ENCODE data around the gene MYOZ3.

The MYOZ3 gene

DNA sequence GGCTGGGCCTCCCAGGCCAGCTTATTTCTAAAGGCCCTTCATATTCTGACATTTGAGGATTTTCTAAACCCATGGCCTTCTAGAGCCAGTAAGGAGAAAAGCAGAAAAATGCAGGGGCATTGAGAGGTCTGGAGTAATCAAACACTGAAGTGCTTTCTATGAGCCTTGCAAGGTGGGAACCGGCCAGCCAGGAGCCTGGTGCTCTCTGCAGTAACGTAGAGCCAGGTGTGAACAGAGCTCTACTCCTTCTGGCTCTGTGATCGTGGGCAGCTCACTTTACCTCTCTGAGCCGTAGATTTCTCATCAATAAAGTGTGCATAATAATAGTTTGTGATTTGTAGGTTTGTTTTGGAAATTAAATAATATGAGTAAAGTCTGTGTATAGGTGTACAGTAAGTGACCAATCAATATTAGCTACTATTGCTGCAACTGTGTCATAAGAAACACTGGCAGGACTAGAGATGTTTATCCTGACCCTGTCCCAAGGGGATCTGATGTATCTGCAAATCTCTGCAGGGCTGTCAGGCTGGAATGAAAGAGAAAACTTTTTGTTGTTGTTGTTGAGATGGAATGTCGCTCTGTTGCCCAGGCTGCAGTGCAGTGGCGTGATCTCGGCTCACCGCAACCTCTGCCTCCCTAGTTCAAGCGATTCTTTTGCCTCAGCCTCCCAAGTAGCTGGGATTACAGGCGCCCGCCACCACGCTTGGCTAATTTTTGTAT lies 17.9 kb upstream of the MYOZ3 start:
- no peak for DNase-seq

DNA sequence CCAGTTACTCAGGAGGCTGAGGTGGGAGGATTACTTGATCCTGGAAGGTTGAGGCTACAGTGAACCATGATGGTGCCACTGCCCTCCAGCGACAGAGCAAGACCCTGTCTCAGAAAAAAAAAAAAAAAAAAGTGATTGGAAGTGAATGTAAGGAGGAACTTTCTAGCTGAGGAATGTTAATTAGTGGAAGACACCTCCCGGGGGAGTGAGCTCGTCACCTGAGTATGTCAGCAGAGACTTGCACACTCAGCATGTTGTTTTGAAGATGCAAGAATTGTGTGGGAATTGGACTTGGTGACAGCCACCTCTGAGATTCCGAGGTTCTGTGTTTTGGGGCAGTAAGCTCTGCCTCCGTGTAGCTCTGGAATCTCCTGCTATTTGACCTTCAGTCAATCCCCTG lies 17.0 kb upstream of the MYOZ3 start:
- no peak for DNase-seq

DNA sequence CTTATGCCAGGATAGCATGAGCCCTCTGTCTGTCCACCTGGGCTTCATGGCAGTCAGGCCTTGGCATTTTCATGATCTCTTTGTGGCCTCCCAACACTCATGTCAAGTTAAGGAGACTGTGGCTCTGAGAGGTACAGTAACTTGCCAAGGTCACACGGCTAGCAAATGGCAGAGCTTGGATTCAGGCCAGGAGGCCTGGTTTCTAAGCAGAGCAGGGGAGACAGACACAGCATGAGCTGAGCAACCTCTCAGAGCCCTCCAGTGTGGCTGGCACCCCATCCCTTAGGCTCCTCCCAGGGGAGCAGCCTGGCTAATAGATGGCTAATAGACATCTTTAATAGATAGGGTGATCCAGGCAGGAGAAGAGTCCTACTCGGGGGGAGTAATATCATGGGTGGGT lies 16.5 kb upstream of the MYOZ3 start:
- DNase-seq = no peak

DNA sequence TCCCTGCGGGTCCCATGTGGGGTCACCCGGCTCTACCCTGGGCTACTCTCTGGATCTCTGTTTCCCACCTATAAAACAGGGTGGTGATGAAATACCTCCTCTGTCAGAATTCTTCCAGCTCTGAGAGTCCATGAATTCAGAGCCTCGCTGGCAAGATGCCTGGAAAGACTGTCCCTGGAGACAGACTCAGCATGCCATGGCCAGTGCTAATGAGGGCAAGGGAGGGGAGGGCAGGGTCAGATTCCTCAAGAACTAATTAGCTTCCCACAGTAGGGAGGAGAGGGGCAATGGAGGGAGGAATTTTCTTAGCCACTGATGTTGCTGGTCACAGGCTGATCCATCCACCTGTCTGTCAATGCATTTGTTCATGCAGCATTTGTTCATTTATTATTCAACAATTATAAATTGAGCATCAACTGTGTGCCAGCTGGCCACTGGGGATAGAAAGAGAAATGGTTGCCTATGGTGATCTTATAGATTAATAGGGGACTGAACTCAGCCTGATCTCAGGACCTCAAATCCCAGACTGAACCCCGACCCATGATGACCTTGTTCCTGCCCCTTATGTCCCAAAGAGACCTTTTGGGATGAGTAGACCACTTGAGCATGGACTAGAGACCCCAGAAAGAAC lies 15.9 kb upstream of the MYOZ3 start:
- DNase-seq = peak; percentile 41

DNA sequence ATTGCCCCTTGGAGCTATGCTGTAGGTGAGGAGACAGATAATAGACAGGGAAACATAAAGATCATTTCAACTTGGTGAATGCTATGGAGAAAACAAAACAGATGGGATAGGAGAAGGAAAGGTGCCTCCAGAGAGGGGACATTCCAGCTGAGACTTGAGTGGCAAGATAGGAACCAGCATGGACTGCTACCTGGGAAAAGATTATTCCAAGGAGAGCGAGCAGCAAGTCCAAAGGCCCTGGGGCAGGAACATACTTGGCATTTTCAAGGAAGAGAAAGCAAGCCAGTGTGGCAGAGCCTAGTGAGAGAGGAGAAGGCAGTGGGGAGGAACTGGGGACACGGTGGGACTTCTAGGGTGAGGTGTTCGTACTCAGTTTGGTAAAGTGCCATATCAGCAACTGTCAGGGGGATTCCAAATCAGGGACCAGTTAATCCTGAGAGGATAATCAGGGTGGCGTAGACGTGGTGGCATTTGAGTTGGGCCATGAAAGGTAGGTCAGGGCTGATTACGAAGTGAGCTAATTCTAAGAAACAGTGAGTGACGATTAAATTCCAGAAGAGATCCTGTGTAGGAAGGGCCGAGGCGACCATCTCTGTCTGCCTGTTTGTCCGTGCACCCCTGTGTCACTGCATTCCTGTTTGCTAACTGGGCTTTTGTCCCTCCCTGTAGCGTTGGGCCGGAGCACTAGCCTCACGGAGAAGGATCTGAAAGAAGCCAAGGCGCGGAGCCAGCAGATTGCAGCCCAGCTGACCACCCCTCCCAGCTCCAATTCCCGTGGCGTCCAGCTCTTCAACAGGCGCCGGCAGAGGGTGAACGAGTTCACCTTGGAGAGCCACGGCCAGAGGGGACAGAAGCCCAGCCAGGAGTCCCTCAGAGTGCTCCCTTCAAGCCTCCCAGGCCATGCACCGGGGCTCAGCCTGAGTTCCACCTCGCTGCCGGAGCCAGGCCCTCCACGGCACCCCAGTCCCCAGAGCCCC lies 13.5 kb upstream of the MYOZ3 start:
- DNase-seq = no peak

DNA sequence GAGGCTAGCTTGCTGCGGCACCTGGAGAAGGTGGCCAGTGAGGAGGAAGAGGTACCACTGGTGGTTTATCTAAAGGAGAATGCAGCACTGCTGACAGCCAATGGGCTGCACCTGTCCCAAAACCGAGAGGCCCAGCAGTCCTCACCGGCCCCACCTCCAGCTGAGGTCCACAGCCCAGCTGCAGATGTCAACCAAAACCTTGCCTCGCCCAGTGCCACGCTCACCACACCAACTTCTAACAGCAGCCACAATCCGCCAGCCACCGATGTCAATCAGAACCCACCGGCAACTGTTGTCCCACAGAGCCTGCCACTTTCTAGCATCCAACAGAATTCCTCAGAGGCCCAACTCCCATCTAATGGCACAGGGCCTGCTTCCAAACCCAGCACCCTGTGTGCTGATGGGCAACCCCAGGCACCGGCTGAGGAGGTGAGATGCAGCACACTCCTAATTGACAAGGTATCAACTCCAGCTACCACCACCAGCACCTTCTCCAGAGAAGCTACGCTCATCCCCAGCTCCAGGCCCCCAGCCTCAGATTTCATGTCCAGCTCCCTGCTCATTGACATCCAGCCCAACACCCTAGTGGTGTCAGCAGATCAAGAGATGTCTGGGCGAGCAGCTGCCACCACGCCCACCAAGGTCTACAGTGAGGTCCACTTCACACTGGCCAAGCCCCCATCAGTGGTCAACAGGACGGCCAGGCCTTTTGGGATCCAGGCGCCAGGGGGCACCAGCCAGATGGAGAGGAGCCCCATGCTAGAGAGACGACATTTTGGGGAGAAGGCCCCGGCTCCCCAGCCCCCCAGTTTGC lies 12.6 kb upstream of the MYOZ3 start:
- DNase-seq = no peak

DNA sequence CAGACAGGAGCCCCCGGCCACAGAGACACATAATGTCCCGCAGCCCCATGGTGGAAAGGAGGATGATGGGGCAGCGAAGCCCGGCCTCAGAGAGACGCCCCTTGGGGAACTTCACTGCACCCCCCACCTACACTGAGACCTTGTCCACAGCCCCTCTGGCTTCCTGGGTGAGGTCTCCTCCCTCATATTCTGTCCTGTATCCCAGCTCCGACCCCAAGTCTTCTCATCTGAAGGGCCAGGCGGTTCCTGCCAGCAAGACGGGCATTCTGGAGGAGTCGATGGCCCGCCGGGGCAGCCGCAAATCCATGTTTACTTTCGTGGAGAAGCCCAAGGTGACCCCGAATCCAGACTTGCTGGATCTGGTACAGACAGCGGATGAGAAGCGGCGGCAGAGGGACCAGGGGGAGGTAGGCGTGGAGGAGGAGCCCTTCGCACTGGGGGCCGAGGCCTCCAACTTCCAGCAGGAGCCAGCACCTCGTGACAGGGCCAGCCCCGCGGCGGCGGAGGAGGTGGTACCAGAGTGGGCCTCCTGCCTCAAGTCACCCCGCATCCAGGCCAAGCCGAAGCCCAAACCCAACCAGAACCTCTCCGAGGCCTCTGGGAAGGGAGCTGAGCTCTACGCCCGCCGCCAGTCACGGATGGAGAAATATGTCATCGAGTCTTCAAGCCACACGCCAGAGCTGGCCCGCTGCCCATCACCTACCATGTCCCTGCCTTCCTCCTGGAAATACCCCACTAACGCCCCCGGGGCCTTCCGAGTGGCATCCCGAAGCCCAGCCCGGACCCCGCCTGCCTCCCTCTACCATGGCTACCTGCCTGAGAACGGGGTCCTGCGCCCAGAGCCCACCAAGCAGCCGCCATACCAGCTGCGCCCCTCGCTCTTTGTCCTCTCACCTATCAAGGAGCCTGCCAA lies 11.7 kb upstream of the MYOZ3 start:
- DNase-seq = no peak

DNA sequence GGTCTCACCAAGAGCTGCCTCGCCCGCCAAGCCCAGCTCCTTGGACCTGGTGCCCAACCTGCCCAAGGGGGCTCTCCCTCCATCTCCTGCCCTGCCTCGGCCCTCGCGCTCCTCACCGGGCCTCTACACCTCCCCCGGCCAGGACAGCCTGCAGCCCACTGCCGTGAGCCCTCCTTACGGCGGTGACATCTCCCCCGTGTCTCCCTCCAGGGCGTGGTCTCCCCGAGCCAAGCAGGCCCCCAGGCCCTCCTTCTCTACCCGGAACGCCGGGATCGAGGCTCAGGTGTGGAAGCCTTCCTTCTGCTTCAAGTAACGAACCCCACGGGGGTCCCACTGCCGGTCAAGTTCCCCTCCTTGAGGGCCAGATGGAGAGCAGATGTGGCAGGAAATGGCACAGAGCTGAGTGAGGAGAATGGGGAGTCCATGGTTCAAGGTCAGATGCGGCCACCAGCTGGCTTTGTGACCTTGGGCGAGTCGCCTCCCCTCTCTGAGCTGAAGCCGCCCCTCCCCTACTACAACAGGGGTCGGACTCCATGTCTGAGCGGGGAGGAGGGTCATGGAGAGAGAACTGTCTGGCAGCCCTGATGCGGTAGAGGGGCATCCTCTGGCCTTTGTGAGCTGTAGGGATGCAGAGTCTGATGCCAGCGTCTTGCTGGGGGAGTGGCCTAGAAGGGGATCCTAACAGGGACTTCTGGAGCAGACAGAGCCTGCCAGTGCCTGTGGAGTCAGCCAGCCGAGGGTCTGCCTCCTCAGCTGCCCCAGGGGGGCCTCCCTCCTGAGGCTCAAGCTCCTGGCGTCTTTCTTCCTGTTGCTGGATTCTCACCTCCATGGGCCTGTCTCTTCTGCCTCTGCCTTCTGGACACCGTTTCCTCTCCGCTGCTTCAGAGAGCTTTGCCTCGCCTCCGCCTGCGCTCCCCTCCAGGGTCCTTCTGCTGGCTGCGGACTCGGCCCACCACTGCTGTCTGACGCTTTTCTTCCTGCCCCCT lies 10.7 kb upstream of the MYOZ3 start:
- no peak for DNase-seq

DNA sequence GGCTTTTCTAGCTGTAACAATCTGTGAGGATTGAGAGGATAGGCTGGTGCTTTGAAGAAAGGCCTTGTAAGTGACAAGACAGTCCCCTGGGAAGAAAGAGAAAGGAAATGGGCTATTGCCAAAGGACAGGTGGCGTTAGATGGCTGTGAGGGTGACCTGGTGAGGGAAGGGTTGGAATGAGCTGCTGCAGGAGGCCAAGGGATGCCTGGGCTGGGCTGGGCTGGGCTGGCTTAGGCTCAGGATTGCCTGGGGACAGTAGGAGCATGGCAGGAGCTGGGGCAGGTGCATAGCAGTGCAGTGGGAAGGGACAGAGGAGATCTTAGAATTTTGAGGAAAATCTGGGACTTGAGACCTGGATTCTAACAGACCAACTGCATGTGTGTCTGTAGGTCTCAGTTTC lies 9.7 kb upstream of the MYOZ3 start:
- DNase-seq = no peak

DNA sequence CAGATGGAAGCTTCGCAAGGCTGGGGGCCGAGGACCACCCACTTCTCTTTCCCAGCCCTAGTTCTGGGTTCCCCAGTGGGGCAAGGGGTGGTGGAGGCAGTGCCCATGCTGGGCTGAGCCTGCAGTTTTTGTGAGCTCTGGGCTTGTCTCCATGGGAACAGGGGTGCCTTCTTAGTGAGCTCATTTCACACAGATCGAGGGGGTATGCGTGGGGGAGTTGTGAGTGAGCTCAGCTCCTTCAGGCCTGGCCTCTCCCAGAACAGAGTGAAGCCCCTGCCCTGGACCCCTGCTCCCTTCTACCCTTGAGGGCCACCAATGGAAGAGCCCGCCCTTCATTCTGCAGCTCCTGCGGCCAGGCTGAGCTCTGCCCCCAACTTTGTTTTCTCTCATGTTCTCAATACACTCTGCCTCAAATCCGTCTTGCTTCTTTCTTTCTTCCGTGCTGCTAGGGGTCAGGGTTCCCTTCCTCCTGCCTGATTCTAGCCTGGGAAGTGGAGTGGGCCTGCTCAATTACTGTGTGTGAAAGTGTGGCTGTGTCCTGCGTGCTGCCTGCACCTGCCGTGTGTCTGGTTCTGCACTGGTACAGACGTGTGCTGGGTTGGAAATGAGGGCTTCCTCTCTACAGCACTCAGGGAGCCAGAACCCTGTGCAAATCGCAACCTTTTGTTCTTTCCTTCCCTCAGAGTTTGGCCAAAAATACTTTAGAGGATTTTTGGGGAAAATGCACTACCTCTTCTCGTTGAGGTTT lies 9.0 kb upstream of the MYOZ3 start:
- DNase-seq = no peak

DNA sequence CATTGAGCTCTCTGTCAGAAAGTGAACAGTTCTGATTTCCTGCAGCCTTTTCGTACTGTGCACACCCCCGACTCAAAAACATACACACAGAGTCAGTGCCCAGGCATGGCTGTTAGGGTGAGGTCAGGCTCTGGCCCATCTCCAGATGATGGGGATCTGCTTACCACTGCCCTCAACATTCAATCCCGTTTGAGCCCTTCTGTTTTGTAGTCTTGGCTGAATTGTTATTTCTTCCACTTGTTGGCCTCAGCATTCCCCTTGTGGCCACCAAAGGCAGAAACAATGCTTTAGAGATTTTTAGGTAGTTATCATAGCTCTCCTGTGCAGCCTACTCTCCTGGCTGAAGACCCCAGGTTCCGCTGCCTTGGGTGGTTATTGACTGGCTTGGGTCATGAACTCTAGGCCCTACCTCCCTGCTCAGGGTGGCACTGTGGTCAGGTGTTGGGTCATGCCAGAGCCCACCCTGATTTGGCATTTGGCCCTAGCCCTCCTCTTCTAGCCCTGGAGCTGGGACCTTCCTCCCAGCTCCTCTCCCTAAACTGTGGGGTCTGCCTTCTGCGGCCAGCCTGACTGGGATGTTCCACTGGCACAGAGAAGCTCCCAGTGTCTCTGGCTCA lies 7.8 kb upstream of the MYOZ3 start:
- peak; percentile 44 for DNase-seq

DNA sequence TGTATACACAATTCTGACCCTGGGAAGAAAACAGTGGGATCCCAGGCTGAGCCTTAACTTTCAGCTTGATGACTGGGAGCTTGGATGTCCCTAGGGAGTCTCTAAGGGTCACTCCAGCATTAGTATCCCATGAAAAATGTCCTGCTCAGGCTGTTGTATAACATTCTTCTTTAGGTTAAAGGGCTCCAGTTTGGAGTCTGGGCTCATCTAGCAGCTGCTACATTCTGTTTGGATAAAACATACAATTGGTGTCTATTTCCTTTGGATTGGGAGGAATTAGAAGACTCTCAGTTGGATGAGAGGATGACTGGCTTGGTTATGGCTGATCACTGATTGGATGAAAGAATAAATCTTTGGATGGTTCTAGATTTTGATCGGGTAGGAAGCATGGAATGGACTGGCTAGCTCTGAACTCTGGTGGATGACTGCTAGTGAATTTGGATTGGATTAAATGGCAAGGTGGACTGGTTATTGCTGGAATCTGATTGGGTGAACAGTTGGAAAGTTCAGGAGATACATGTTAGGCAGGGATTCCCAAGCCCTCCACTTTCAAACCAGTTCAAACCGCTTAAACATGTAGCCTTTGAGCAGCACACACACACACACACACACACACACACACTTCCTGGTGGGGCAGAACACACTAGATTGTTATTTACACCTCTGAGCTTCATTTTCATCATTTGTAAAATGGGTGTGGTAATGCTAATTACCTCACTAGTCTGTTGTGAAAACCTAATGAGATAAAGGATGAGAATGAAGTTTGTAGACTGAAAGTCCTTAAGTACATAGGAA lies 7.1 kb upstream of the MYOZ3 start:
- DNase-seq = no peak

DNA sequence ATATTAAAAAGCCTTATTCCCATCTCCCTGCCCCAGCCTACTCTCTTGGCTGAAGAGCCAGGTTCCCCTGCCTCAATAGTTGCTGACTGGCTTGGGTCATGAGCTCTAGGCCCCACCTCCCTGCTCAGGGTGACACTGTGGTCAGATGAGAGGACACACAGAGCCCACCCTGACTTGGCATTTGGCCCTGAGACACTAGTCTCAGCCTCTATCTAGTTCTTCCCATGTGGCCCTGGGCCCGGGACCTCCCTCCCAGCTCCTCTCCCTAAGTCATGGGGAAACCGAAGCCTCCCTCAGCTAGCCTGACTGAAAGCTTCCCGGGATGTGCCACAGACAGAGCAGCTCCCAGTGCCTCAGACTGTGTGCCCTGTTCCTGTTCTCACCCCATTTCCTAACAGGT lies 5.8 kb upstream of the MYOZ3 start:
- DNase-seq = no peak

DNA sequence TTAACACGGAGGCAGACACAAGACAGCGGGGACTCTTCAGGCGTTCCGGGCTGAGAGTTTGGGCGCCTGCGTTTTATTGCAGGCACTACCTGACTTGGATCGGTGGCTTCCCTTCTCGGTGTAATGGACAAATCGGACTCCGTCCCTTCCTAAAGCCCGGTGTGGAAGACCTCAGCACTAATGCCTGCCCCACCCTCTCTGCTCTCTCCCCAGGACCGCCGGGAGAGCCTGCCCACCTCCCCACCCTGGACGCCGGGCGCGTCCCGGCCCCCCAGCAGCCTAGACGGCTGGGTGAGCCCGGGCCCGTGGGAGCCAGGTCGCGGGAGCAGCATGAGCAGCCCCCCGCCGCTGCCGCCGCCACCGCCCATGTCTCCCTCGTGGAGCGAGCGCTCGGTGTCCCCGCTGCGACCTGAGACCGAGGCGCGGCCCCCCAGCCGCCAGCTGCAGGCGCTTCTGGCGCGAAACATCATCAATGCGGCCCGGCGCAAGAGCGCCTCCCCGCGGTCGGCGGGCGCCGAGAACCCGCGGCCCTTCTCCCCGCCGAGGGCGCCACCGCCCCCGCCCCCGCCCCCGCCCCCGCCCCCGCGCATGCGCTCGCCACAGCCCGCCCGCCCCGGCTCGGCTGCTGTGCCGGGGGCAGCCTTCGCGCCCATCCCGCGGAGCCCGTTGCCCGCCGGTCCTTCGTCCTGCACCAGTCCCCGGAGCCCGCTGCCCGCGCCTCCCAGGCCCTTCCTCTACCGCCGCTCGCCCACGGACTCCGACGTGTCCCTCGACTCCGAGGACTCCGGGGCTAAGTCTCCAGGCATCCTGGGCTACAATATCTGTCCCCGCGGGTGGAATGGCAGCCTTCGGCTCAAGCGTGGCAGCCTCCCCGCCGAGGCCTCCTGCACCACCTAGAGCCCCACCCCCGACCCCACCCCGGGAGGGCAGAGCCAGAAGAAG lies 4.6 kb upstream of the MYOZ3 start:
- DNase-seq = peak; percentile 38

DNA sequence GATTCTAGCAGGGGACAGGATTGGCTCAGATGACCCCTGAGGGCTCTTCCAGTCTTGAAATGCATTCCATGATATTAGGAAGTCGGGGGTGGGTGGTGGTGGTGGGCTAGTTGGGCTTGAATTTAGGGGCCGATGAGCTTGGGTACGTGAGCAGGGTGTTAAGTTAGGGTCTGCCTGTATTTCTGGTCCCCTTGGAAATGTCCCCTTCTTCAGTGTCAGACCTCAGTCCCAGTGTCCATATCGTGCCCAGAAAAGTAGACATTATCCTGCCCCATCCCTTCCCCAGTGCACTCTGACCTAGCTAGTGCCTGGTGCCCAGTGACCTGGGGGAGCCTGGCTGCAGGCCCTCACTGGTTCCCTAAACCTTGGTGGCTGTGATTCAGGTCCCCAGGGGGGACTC lies 2.9 kb upstream of the MYOZ3 start:
- DNase-seq = no peak

DNA sequence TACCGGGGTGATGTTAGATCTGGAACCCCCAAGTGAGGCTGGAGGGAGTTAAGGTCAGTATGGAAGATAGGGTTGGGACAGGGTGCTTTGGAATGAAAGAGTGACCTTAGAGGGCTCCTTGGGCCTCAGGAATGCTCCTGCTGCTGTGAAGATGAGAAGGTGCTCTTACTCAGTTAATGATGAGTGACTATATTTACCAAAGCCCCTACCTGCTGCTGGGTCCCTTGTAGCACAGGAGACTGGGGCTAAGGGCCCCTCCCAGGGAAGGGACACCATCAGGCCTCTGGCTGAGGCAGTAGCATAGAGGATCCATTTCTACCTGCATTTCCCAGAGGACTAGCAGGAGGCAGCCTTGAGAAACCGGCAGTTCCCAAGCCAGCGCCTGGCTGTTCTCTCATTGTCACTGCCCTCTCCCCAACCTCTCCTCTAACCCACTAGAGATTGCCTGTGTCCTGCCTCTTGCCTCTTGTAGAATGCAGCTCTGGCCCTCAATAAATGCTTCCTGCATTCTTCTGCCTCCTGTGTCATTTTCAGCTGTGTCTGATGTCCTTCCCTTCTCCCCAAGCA lies 2.3 kb upstream of the MYOZ3 start:
- DNase-seq = no peak

Data from HCEC 1CT (cell line).